Measurements from ENCODE around the gene DDX6. TPM values are rescaled to one million over a fixed set of nuclear protein-coding genes. Genes with fewer than 3 reads are reported as not detected.

Gene DDX6
- total RNA-seq, 1 donor from 2014 or later, result 332 TPM

DNA sequence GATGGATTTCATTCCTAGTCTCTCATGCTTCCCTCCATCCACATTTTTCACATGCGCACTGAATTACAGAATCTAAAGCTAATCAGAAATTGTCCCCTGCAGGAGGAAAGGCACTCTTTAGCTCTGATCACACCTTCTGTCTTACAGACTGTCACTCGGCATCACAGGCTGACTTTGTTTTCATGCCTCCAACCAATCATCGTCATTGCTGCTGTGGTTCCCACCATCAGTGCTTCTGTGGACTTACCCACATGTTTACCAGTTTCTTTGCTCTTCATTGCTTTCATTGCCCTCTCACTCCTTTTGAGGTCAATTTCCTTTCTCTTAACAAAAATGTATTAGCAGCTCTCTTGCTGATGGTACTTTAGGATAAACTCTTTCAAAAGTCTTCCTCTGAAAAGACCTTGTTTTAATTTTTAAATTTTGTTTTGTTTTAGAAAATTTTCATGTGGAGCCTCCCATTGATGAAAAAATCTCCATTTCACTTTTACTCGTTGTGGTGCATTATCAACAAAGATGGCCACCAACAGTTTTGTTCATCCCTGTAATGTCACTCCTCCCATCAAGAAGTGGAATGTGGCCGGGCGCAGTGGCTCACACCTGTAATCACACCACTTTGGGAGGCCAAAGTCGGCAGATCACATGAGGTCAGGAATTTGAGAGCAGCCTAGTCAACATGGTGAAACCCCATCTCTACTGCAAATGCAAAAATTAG lies 91.3 kb downstream of the DDX6 start:
- H3K36me3 Mint-ChIP-seq, result no peaks in the 10 kb centered on the region
- no peak overlapping the region for H3K4me3 Mint-ChIP-seq
- TF ChIP-seq EZH2 (IDR thresholded peaks at IDR 0.05) (no peak), EZH2phosphoT487 (IDR thresholded peaks at IDR 0.05) (no peak)
- TF ChIP-seq, protein P1, sequence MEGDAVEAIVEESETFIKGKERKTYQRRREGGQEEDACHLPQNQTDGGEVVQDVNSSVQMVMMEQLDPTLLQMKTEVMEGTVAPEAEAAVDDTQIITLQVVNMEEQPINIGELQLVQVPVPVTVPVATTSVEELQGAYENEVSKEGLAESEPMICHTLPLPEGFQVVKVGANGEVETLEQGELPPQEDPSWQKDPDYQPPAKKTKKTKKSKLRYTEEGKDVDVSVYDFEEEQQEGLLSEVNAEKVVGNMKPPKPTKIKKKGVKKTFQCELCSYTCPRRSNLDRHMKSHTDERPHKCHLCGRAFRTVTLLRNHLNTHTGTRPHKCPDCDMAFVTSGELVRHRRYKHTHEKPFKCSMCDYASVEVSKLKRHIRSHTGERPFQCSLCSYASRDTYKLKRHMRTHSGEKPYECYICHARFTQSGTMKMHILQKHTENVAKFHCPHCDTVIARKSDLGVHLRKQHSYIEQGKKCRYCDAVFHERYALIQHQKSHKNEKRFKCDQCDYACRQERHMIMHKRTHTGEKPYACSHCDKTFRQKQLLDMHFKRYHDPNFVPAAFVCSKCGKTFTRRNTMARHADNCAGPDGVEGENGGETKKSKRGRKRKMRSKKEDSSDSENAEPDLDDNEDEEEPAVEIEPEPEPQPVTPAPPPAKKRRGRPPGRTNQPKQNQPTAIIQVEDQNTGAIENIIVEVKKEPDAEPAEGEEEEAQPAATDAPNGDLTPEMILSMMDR (IDR thresholded peaks at IDR 0.05), result no peak
- peaks cover 3% of the 10 kb centered on the region for H3K9me3 Mint-ChIP-seq
- peaks cover 5% of the 10 kb centered on the region for H3K4me1 Mint-ChIP-seq
- Histone ChIP-seq H3K36me3 (no peaks in the 10 kb centered on the region), H3K4me2 (no peak overlapping the region), H3K4me1 (no peaks in the 10 kb centered on the region), H3F3A (ENCODE audit: low read depth) (no peaks in the 10 kb centered on the region), H2AFZ (replicated peaks) (no peak overlapping the region), H3K4me3 (no peak overlapping the region), H4K20me1 (ENCODE audit: low read depth) (no peaks in the 10 kb centered on the region), H3K9me3 (ENCODE audit: low read depth) (no peaks in the 10 kb centered on the region), H3K9ac (no peak overlapping the region), H3K27me3 (no peaks in the 10 kb centered on the region), H3K79me2 (ENCODE audit: low read depth) (no peaks in the 10 kb centered on the region), H3K27ac (no peak overlapping the region)
- DNase-seq (ENCODE audit: low spot score), result no peak
- H3K27ac Mint-ChIP-seq, result no peak overlapping the region
- H3K27me3 Mint-ChIP-seq (ENCODE audit: insufficient read depth, low read depth), result no peaks in the 10 kb centered on the region

Small RNA genes lying within 50 kb of the gene (small RNA-seq; reads per million reads assigned to genes)
- not detected for gene AP004609.2
- gene RF00019, result not detected
- gene RNU6-376P, result not detected

Other genes starting within 250 kb of the DDX6 start
- 40.1 and 47.5 TPM in 2 replicates for gene IFT46, start 225.2 kb downstream of the DDX6 start, total RNA-seq (ENCODE audit: low replicate concordance)
- 97.8 and 112 TPM in 2 replicates for gene ARCN1, start 218.8 kb downstream of the DDX6 start, total RNA-seq (ENCODE audit: low replicate concordance)
- gene PHLDB1, start 183.5 kb downstream of the DDX6 start, total RNA-seq (ENCODE audit: low replicate concordance), result 35.7 and 100 TPM in 2 replicates
- gene TREH, start 111.5 kb downstream of the DDX6 start, total RNA-seq (ENCODE audit: low replicate concordance), result not detected in 2 replicates
- gene CXCR5, start 92.7 kb upstream of the DDX6 start, total RNA-seq (ENCODE audit: low replicate concordance), result not detected in 2 replicates
- gene BCL9L, start 134.8 kb upstream of the DDX6 start, total RNA-seq (ENCODE audit: low replicate concordance), result 3.0 and 7.2 TPM in 2 replicates
- gene UPK2, start 165.1 kb upstream of the DDX6 start, total RNA-seq (ENCODE audit: low replicate concordance), result 0.43 TPM in 1 of 2 replicates, not detected in the other
- gene FOXR1, start 180.6 kb upstream of the DDX6 start, total RNA-seq (ENCODE audit: low replicate concordance), result not detected in 2 replicates
- gene CENATAC, start 207.0 kb upstream of the DDX6 start, total RNA-seq (ENCODE audit: low replicate concordance), result 42.9 and 46.4 TPM in 2 replicates
- gene RPS25, start 227.2 kb upstream of the DDX6 start, total RNA-seq (ENCODE audit: low replicate concordance), result 2,482 and 2,538 TPM in 2 replicates
- 53.5 and 59.5 TPM in 2 replicates for gene TRAPPC4, start 227.6 kb upstream of the DDX6 start, total RNA-seq (ENCODE audit: low replicate concordance)
- gene SLC37A4, start 239.7 kb upstream of the DDX6 start, total RNA-seq (ENCODE audit: low replicate concordance), result 55.2 and 89.0 TPM in 2 replicates

Data from neural progenitor cell (in vitro differentiated cells).